ENCODE measurements around the gene IGIP.

The IGIP gene

GRCh38 chr5:140174014-140174413, 48.3 kb downstream of the IGIP start:
- H3K36me3 Mint-ChIP-seq (ENCODE audit: low read depth), result peaks cover 14% of the 10 kb centered on the region
- no peak overlapping the region for H3K4me3 Mint-ChIP-seq
- peaks cover 35% of the 10 kb centered on the region for H3K4me1 Mint-ChIP-seq (ENCODE audit: low read depth)
- intact Hi-C loops (cut with micrococcal nuclease), result no loop called here
- H3K27me3 Mint-ChIP-seq, result peaks cover 2% of the 10 kb centered on the region
- H3K27ac Mint-ChIP-seq, result peak overlapping the region; percentile 3
- no peaks in the 10 kb centered on the region for H3K9me3 Mint-ChIP-seq

- Mint-ChIP-seq H3K9me3 (no peaks in the 10 kb centered on the region), H3K27me3 (peaks cover 2% of the 10 kb centered on the region), H3K4me1 (ENCODE audit: low read depth) (peaks cover 35% of the 10 kb centered on the region), H3K4me3 (peak within 1 kb of the TSS; percentile 98), H3K27ac (peak within 1 kb of the TSS; percentile 97), H3K36me3 (ENCODE audit: low read depth) (peaks cover 14% of the 10 kb centered on the region)
- intact Hi-C loops (cut with micrococcal nuclease), result loop anchor here (1.0 kb wide), 1 partner anchor 12 kb away; no protein-coding TSS in a partner anchor
Observed at GRCh38 chr5:140174465-140175366, 49.0 kb downstream of the IGIP start, which contains the start of gene CYSTM1. TSS of gene CYSTM1 (plus strand) at chr5:140175188. CDS start at chr5:140194466, 19,278 bp downstream.

GRCh38 chr5:140175367-140176030, 49.8 kb downstream of the IGIP start:
- Mint-ChIP-seq H3K4me1 (ENCODE audit: low read depth) (peaks cover 35% of the 10 kb centered on the region), H3K27ac (peak overlapping the region; percentile 97), H3K9me3 (no peaks in the 10 kb centered on the region), H3K36me3 (ENCODE audit: low read depth) (peaks cover 14% of the 10 kb centered on the region), H3K27me3 (peaks cover 2% of the 10 kb centered on the region), H3K4me3 (peak overlapping the region; percentile 98)
- intact Hi-C loops (cut with micrococcal nuclease), result loop anchor here (1.0 kb wide), 1 partner anchor 11 kb away; no protein-coding TSS in a partner anchor

DNA sequence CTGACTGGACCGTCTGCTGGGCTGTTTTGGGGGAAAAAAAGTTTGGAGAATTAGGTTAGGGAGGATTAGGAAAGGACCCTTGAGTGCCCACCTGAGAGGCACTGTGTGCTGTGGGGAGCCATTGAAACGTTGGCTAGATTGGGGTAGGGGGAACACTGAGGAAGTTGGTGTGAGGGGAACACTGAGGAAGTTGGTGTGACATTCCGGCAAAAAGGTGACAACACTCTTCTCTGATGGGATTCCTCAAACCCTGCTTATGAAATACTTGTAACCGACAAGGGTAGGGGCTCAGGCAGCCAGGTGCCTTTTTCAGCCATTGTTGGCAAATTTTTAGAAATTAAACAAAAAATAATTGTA, 50.3 kb downstream of the IGIP start:
- intact Hi-C loops (cut with micrococcal nuclease), result no loop called here
- H3K4me3 Mint-ChIP-seq, result peak overlapping the region; percentile 98
- H3K9me3 Mint-ChIP-seq, result no peaks in the 10 kb centered on the region
- peaks cover 2% of the 10 kb centered on the region for H3K27me3 Mint-ChIP-seq
- peaks cover 39% of the 10 kb centered on the region for H3K4me1 Mint-ChIP-seq (ENCODE audit: low read depth)
- H3K36me3 Mint-ChIP-seq (ENCODE audit: low read depth), result peaks cover 14% of the 10 kb centered on the region
- H3K27ac Mint-ChIP-seq, result peak overlapping the region; percentile 97

- H3K27ac Mint-ChIP-seq, result no peak overlapping the region
- H3K36me3 Mint-ChIP-seq (ENCODE audit: low read depth), result peaks cover 14% of the 10 kb centered on the region
- H3K4me1 Mint-ChIP-seq (ENCODE audit: low read depth), result peaks cover 55% of the 10 kb centered on the region
- no peak overlapping the region for H3K4me3 Mint-ChIP-seq
- intact Hi-C loops (cut with micrococcal nuclease), result no loop called here
- no peaks in the 10 kb centered on the region for H3K27me3 Mint-ChIP-seq
- H3K9me3 Mint-ChIP-seq, result no peaks in the 10 kb centered on the region
Observed at GRCh38 chr5:140178086-140178410, 52.3 kb downstream of the IGIP start.

GRCh38 chr5:140178482-140179116, 52.9 kb downstream of the IGIP start:
- peaks cover 14% of the 10 kb centered on the region for H3K36me3 Mint-ChIP-seq (ENCODE audit: low read depth)
- no peaks in the 10 kb centered on the region for H3K9me3 Mint-ChIP-seq
- H3K27ac Mint-ChIP-seq, result no peak overlapping the region
- intact Hi-C loops (cut with micrococcal nuclease), result no loop called here
- peaks cover 55% of the 10 kb centered on the region for H3K4me1 Mint-ChIP-seq (ENCODE audit: low read depth)
- no peak overlapping the region for H3K4me3 Mint-ChIP-seq
- no peaks in the 10 kb centered on the region for H3K27me3 Mint-ChIP-seq

Measured in dendritic cell treated with granulocyte-macrophage colony-stimulating factor and Interleukin-4, amounts not matched to agents 40 ng/mL and 50 ng/mL, for 4 days (primary cell).